ENCODE results near the gene TSHZ3.

The TSHZ3 gene

DNA sequence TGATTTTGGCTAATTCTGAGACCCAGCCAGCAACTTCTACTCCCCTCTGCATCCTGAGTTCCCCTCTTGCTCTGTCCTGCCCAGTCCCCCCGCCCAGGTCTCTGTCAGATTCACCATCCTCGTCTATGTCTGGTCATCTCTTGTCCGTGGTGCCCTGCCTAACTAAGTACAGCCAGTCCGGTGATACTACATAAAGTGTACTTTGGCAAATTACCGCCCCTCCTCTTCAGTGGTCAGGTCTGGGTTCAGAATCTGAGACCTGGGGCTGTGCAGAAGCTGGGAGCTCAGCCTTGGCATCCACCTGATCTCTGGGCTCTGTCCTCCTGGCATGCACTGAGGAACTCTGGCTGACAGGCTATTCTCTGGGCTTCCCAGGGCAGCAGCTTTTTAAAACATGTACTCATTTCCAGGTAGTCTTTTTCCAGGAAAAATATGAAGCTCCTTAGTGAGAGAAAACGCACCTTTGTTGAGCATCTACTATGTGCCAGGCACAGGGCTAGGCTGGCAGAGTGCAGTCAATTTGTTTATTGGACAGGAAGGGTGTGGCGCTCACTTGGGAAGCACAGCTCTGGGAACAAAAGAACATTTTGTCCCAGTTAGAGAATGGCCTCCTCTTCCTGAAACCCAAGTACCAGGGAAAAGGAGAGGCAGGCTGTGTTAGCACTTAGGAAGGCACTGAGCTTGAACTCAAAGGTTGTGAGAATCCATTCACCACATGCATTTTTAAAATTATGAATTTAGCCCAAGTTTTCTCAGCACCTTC is 88.9 kb downstream of the TSHZ3 start:
- no peak for DNase-seq

GRCh38 chr19:31258211-31259052 is 90.8 kb downstream of the TSHZ3 start:
- no peak for DNase-seq

GRCh38 chr19:31257426-31258130 is 91.7 kb downstream of the TSHZ3 start:
- DNase-seq: no peak

DNA sequence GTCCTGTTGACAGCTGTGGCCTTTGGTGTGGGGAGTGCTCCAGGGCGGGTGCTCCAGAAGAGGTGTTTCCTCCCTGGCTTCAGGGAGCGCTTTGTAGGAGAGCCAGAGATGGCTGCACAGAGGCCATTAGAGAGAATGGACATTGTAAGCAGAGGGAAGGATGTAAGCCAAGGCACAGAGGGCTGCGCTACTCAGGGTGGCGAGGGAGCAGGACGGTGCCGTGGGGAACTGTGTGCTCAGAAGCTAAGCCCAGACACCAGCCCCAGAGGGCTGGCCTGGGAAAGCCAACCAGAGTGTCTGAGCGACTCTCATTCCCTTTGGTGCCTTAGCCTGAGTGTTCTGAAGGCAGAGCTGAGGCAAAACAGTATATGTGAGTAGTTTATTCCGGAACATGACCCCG is 92.2 kb downstream of the TSHZ3 start:
- no peak for DNase-seq

GRCh38 chr19:31256593-31256960 is 92.7 kb downstream of the TSHZ3 start:
- DNase-seq: no peak

GRCh38 chr19:31255831-31256592 is 93.2 kb downstream of the TSHZ3 start:
- DNase-seq: no peak

GRCh38 chr19:31255174-31255799 is 93.9 kb downstream of the TSHZ3 start:
- DNase-seq: no peak

DNA sequence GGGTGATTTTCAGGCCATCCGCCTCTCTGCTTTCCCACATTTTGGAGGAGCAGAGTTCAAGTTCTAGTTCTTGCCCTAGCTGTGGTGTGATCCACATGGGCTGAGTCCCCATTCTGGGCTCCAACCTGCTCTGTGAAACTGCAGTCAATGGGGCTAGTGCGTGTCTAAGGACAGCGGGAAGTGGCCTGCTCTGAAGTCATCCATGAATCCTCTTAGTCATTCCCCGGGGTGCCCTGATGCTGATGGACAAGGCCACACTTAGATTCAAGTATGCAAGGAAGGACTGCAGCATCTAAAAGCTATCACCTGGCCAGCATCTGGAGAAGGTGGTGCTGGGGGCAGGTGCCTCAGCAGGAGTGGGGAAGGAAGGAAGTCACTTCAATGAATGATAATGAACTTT is 94.6 kb downstream of the TSHZ3 start:
- DNase-seq: no peak

DNA sequence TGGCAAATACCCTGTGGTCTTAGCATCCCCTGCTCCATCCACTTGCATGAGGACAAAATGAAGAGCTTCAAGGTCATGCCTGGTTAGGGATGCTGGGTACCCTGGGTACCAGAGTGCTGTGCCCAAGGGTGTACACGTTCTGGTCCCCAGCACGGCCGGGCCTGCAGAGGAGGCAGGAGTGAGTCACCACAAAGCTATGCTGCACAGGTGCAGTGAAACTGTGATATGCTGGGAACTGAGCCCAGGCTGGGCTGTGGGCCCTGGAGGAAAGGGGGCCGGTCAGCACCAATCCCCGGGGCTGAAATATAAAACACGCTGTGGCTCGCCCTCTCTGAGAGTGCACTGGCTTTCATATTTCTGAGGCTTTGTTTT is 95.1 kb downstream of the TSHZ3 start:
- no peak for DNase-seq

DNA sequence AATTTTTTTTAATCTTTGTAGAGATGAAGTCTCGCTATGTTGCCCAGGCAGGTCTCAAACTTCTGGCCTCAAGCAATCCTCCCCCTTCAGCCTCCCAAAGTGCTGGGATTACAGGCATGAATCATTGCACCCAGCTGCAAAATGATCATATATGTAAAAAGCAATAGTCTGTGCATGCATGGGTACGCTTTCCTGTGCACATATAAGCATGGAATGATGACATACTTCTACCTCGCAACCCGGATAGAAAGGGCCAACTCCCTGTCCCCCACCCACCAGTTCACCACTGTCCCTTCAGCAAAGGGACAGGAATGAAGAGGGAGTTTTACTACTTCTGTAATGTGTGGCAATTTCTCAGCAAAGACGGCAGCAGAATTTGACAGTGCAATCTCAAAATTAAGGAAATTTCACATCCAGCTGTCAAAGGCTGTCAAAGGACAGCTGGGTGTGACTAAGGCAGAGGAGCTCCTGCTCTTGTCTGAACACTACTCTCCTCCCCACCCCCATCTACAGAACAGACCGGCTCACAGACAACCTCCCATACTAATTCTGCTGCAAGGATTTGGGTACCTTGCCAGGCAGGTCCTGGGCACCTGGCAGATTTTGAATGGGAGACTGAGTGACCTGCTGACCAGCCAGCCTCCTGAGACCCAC is 95.6 kb downstream of the TSHZ3 start:
- no peak for DNase-seq

DNA sequence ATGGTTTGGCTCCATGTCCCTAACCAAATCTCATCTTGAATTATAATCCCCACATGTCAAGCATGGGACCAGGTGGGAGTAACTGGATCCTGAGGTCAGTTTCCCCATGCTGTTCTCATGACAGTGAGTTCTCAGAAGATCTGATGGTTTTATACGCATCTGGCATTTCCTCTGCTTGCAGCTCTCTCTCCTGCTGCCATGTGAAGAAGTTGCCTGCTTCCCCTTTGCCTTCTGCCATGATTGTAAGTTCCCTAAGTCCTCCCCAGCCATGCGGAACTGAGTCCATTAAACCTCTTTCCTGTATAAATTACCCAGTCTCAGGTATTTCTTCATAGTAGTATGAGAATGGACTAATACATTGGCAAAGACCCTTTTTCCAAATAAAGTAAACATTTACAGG is 96.8 kb downstream of the TSHZ3 start:
- no peak for DNase-seq

DNA sequence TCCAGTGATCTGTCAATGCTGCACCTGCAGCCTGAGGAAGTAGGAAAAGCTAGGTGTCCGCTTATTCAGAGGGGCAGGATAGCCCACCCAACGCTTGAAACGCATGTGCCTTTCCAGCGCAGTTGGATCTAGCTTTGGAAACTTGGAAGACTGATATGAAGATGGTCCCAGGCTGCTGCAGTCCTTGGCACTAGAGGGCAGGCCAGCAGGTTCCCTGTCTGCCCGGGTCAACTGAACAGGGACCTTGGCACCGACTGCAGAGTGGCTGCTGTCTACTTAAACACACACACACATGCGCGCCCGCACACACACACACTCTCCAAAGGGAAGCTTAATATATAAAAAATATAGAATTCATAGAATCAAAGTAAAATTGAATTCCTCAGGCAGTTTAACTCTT is 100.0 kb downstream of the TSHZ3 start:
- DNase-seq: no peak

DNA sequence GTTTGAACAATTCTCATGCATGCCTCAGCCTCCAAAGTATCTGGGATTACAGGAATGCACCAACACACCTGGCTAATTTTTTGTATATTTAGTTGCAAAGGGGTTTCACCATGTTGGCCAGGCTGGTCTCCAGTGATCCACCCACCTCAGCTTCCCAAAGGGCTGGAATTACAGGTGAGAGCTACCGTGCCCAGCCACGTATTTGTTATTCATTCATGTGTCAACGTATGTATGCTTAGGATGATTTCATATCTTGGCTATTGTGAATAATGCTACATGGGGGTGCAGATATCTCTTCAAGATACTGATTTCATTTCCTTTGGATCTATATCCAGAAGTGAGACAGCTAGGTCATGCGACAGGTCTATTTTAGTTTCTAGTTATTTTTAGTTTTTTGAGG is 113.4 kb downstream of the TSHZ3 start:
- no peak for DNase-seq

DNA sequence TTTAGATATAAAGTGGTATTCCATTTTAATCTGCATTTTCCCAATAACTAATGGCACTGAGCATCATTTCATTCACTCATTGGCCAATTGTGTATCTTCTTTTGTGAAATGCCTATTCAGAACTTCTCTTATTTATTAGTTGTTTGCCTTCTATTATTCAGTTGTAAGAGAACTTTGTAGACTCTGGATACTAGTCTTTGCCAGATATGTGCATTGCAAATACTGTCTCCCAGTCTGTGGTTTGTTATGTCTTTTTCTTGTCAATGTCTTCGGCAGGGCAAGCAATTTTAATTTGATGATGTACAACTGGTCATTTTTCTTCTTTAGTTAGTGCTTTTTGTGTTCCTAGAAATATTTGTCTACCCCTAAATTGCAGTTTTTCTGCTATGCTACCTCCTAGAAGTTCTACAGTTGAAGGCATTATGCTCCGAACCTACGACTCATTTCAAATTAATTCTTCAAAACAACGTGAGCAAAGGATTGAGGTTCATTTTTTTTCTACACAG is 115.9 kb downstream of the TSHZ3 start:
- no peak for DNase-seq

GRCh38 chr19:31232871-31233270 is 116.4 kb downstream of the TSHZ3 start:
- DNase-seq: no peak

DNA sequence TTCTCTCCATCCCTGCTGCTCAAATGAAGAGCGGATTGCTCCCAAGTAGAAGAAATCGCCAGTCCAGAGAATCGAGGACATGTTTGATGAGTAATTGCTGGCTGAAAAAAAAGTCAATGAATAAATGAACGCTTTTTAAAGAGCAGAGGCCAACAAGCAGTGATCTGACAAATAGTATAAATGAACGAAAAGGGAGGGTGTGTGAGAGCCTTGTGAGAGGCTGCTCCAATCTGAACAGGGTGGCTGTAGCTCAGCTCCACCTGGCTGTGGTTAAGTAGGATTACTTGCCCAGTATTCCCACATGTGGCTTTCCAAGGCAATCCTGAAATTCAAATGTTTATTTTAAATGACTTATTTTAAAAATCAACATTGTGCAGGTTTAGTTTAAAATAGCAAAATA is 117.1 kb downstream of the TSHZ3 start:
- DNase-seq: no peak

GRCh38 chr19:31231237-31231636 is 118.0 kb downstream of the TSHZ3 start:
- DNase-seq: no peak

DNA sequence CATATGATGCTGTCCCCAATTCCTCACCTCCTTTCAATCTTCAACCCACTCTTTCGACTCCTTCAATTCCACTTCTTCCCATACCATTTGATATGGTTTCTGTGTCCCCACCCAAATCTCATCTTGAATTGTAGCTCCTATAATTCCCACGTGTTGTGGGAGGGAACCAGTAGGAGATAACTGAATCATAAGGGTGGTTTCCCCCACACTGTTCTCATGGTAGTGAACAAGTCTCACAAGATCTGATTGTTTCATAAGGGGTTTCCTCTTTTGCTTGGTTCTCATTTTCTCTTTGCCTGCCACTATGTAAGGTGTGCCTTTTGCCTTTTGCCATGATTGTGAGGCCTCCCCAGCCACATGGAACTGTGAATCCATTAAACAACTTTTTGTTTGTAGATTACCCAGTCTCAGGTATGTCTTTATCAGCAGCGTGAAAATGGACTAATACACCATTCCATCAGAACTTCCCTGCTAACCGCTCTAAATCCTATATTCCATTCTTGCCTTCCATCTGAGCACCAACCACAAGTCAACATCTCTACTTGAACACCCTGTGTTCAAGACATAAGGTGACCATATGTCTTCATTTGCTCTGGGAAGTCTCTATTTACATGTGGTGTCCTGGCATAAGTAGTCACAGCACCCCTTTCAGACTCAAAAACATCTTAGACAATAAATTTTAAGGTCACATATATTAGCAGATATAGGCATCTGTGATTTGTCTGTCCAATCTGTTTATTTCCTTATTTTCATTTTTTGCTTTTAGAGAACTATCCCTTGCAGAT is 122.9 kb downstream of the TSHZ3 start:
- DNase-seq: no peak
